HG03439 (cell line): ENCODE results near the gene TDRD9.
A peak's percentile ranks its signal among the peaks of the same experiment; 100 is the strongest.
"Not testable (repeated sequence)": the region's sequence is repeated elsewhere in the genome, so short reads cannot be mapped to it uniquely, and the experiment has no call there.

Experiments
- ATAC-seq: cut with Tn5 transposase; IDR thresholded peaks from one replicate; pipeline ENCODE4 v1.9.1; 2021; ENCODE audit warnings: mild to moderate bottlenecking, moderate library complexity; ENCODE audit not compliant: unreplicated experiment

The TDRD9 gene

GRCh38 chr14:103920981-103921854 is 7.0 kb upstream of the TDRD9 start:
- peak; percentile 94 for ATAC-seq

- ATAC-seq = not testable (repeated sequence)
Observed at GRCh38 chr14:103921855-103922200, 6.4 kb upstream of the TDRD9 start.

GRCh38 chr14:103923863-103924262 is 4.4 kb upstream of the TDRD9 start:
- ATAC-seq = no peak

GRCh38 chr14:103925316-103925715 is 2.9 kb upstream of the TDRD9 start:
- no peak for ATAC-seq

GRCh38 chr14:103927566-103927965 is 690 bp upstream of the TDRD9 start:
- no peak for ATAC-seq

- no peak for ATAC-seq
Observed at GRCh38 chr14:103930051-103930604, 1.9 kb downstream of the TDRD9 start.

- no peak for ATAC-seq
Observed at GRCh38 chr14:103931422-103931821, 3.2 kb downstream of the TDRD9 start.

- no peak for ATAC-seq
Observed at GRCh38 chr14:103932791-103933490, 4.7 kb downstream of the TDRD9 start.

- no peak for ATAC-seq
Observed at GRCh38 chr14:103935102-103935501, 6.8 kb downstream of the TDRD9 start.

GRCh38 chr14:103941462-103941861 is 13.2 kb downstream of the TDRD9 start:
- ATAC-seq = no peak

- ATAC-seq = no peak
Observed at GRCh38 chr14:103941973-103942736, 13.9 kb downstream of the TDRD9 start, which contains the start of gene RD3L. Gene RD3L (minus strand): TSS chr14:103942529. CDS start chr14:103941695, 834 bp downstream.

- ATAC-seq = no peak
Observed at GRCh38 chr14:103943673-103944072, 15.4 kb downstream of the TDRD9 start.

- no peak for ATAC-seq
Observed at GRCh38 chr14:103946975-103947374, 18.7 kb downstream of the TDRD9 start.

GRCh38 chr14:103948442-103948841 is 20.2 kb downstream of the TDRD9 start:
- ATAC-seq = no peak

GRCh38 chr14:103949131-103949790 is 21.0 kb downstream of the TDRD9 start:
- ATAC-seq = no peak

- no peak for ATAC-seq
Observed at GRCh38 chr14:103960457-103961055, 32.3 kb downstream of the TDRD9 start.

- ATAC-seq = no peak
Observed at GRCh38 chr14:103961928-103962578, 33.8 kb downstream of the TDRD9 start.

- no peak for ATAC-seq
Observed at GRCh38 chr14:103966631-103967030, 38.4 kb downstream of the TDRD9 start.

GRCh38 chr14:103969961-103970360 is 41.7 kb downstream of the TDRD9 start:
- no peak for ATAC-seq

- ATAC-seq = no peak
Observed at GRCh38 chr14:103973354-103973753, 45.1 kb downstream of the TDRD9 start.
